DMS79 (cell line): ENCODE results near the gene UMAD1.

ENCODE experiments used
- DNase-seq: peaks from one replicate; lab custom pipeline; 2025; lab: John Stamatoyannopoulos, UW

The UMAD1 gene

GRCh38 chr7:7640221-7641128 is at the start of gene UMAD1:
TSS of gene UMAD1 (plus strand) at chr7:7640752. CDS start at chr7:7673372, 32,620 bp downstream.
- peak; percentile 100 for DNase-seq

DNA sequence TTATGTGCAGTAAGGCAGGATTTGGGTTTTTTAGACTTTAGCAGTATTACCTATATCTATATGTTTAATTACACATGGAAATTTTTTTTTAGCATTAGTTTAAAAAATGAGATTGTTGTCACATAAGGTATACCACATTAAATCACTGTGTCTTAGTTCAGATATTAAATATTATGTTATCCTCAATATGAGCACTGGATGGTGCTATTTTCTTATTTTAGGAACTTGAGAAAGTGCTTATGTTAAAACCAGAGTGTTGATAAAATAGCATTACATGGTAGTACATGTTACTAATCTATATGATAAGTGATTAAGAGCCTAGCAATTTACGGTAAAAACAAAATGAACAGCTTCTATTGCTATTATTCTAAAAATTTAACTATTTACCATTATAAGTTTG is 45.1 kb upstream of the UMAD1 start:
- no peak for DNase-seq

- DNase-seq: no peak
Observed at GRCh38 chr7:7596176-7596575, 44.4 kb upstream of the UMAD1 start.

DNA sequence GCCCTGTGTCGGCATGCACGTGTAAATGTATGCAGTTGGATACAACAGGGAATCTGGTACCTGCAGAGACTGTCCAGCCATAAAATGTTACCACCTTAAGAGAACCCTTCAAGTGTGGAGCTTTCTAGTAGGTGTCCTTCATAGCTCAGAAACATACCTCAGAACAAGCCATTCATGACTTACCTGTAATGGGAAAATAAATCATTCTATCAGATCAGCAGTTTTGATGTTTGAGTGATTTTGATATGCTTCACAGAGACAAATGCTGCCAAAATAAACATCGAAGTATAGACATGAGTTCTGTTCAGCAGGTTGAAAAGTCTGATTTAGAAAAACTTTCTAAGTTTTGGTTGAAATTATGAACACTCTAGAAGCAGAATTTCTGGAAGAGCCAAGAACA is 33.5 kb upstream of the UMAD1 start:
- no peak for DNase-seq

DNA sequence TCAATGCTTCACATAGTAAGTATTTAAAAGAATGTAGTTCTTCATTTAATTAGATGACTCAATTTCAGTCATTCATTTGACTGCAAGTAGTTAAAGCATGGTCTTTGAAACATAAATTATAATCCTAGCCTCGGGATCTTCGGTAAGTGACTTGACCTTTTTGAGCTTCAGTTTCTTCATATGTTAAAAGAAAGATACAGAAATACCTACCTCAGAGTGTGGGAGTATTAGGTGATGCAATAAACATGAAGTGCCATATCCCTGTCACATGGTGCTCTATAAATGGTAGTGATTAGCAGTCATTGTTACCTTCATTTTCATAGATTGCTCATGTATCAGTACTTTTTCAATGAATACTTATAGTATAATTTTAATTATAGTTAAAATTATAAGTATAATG is 31.2 kb upstream of the UMAD1 start:
- DNase-seq: no peak

- no peak for DNase-seq
Observed at GRCh38 chr7:7612519-7612918, 28.0 kb upstream of the UMAD1 start.

DNA sequence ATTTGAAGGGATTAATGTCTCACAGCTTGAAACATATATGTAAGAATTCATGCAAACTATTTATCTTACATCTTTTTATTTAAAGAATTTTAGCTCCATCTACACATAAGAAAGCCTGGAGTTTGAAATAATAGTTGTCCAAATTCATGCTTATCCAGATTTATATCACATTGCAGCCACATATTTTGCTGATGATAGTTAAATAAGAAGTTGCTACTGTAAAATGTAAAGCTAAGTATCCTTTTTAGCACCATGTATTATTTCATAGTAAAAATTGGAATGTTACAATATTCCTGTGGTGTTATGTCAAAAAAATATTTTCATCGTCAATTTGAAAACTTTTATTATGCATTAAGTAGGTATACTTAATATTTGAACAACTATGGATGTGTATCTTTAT is 27.3 kb upstream of the UMAD1 start:
- DNase-seq: no peak

GRCh38 chr7:7614018-7614741 is 26.4 kb upstream of the UMAD1 start:
- no peak for DNase-seq

- DNase-seq: no peak
Observed at GRCh38 chr7:7617550-7617949, 23.0 kb upstream of the UMAD1 start.

DNA sequence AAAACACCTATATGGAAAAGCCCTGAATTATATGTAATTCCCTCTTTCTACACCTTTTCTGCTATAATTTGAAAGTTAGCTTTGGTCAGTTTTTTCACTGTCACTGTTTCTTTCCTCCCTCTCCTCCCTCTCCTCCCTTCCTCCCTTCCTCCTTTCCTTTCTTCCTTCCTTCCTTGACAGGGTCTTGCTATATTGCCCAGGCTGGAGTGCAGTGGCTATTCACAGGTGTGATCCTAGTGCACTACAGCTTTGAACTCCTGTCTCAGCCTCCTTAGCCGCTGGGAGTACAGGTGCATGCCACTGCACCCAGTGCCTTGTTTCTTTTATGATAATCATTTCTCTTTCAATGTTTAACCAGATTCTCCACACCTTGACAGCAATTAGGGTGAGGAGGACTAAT is 22.1 kb upstream of the UMAD1 start:
- no peak for DNase-seq

DNA sequence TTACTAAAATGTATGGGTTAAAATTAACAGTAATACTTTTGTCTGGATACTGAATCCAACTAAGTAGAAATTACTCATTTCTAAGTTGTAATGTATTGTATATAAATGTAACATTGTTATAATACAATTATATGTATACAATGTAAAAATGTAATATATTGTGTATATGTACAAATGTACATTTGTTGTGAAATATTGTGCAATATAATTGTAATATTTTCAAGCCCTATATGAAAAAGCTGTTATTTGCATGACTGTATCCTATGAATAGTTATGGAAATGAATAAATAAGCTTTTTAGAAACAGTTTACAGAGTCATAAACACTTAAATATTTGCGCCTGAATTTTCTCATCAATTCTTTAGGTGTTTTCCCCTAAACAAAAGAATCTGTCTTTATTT is 20.3 kb upstream of the UMAD1 start:
- DNase-seq: no peak

DNA sequence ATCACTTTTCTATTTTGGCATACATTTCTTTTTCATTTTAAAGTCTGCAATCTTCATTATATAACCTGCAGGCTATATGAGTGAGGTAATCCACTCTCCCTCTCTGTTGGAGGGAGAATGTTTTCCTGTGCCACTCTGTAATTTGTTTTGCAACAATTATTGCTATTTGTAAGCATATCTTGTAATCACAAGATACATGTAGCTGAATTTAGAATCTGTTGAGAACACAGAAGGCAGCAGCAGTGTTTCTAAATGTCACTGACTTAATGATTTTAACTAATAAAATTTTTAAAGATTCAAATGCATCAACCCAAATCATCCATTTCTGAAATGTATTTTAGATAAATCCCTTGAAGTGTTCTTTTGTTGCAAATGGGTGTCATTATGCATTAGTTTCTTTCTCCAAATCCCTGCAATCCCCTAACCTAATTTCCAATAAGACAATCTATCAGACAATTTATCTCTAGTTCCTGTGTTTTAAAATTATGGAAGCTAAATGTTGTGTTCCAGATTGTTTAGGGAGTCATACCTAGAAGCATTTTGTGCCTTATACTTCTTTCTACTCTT is 19.8 kb upstream of the UMAD1 start:
- no peak for DNase-seq

DNA sequence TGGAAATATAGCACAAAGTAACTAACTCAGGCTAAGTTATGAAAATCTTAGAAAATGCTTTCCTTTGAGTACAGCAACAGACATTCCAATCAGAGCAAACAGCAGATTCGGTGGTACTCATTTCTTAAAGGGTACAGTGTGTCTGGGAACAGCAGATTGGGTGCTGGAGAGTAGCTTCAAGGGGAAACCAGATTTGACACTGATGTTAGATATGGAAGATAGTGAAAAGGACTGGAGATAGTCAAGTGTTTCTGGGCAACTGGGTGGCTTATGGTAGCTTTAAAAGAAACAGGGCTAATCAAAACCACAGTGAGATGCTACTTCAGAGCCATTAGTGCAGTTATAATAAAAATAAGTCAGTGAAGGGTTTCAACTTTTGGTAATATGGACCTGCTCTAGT is 12.1 kb upstream of the UMAD1 start:
- no peak for DNase-seq

DNA sequence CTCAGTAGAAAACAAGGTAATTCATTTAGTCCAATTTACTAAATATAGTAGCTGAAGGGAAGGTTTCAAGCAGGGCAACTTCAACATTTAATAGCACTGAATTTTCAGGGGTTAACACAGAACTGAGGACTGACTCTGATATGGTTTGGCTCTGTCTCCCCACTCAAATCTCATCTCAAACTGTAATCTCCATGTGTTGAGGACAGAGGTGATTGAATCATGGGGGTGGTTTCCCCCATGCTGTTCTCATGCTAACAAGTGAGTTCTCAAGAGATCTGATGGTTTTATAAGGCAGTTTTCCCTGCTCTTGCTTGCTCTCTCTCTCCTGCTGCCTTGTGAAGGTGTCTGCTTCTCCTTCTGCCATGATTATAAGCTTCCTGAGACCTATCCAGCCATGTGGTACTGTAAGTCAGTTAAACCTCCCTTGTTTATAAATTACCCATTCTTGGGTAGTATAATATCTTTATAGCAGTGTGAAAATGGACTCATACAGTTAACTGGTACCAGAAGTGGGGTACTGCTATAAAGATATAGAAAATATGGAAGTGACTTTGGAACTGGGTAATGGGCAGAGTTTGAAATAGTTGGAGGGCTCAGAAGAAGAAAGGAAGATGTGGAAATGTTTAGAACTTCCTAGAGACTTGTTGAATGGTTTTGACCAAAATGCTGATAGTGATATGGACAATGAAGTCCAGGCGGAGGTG is 9.8 kb upstream of the UMAD1 start:
- DNase-seq: no peak

DNA sequence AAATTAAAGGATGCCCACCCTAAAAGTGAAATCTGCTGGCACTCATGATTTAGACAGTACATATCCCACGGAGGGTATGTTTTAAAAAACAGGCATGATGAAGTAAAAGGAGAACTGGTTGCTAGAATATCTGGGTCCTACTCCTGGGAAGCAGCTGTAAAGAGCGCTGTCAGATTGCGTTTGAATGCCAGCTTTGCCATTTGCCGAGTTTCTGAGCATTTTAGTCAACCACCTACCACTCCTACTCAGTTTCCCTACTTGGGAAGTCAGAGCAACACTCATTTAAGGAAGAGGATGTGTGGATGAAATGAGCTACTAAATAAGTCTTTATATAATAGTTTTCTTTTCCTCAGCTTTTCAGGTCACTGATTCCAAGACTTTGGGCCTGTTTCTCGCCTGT is 1.1 kb upstream of the UMAD1 start:
- DNase-seq: peak; percentile 34

GRCh38 chr7:7639847-7640220 is 718 bp upstream of the UMAD1 start:
- DNase-seq: peak; percentile 58

DNA sequence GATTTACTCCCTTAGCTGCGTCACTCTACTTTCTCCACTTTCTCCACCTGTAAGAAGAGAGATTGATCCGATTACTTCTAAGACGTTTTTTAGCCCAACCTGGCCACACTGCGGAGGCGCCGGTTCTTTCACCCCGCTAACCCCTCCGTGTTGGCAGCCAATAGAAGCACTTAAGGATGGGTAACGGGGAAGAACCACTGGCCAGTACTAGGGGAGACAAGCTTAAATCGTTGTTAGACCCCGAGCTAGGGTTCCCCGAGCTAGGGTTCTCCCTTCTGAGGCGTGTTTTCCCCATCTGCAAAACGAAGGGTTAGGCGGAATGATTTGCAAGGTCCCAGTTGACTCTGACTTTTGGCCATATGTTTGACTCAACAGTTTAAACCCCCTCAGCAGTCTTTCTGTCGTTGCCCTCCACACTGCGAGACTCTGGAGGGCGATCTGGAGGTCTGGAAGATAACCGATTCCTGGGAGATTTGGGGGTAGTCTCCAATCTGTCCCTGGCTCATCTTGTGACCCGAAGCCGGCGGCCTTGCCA is 644 bp downstream of the UMAD1 start:
- DNase-seq: peak; percentile 18

DNA sequence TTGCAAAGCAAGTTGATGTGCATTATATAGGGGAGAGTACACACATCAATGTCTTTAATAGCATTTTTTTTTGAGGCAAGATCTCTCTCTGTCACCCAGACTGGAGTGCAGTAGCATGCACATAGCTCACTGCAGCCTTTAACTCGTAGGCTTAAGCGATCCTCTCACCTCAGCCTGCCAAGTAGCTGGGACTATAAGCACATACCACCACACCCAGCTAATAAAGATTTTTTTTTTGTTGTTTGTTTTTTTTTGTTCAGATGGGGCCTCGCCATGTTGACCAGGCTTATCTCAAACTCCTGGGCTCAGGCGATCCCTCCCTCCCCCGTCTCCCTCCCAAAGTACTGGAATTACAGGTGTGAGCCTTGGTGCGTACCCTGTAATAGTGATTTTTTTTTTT is 1.5 kb downstream of the UMAD1 start:
- no peak for DNase-seq

GRCh38 chr7:7647495-7648036 is 7.0 kb downstream of the UMAD1 start:
- no peak for DNase-seq

- no peak for DNase-seq
Observed at GRCh38 chr7:7650682-7651206, 10.2 kb downstream of the UMAD1 start.

- no peak for DNase-seq
Observed at GRCh38 chr7:7651479-7651878, 10.9 kb downstream of the UMAD1 start.
